HG03469 (cell line): Measurements from ENCODE around the gene CRISP3.

Experiments
- ATAC-seq: cut with Tn5 transposase; IDR thresholded peaks from one replicate; pipeline ENCODE4 v1.9.1; 2021; ENCODE audit warnings: mild to moderate bottlenecking, moderate library complexity, moderate number of reproducible peaks; ENCODE audit not compliant: unreplicated experiment

CRISP3 gene

DNA sequence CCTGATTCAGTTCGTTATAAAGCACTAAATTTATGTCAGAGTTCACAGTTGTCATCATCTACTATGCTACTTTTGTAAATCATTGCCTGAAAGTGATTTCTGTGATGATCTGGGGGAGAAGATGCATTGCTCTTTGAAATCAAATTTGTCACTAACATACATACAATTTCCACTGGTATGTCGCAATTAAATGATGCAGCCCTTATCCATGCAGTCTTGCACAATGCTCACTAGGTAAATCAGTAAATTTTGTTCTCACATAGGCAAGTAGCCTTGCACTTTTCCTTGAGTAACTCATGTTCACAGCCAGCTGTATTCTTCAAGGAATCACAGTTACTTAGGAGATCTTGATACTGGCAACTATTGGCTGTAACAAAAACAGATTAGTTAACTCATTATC is 51.7 kb downstream of the CRISP3 start:
- no peak for ATAC-seq
